HG03442 (cell line): ENCODE data around the gene MMRN1.
A peak's percentile ranks its signal among the peaks of the same experiment; 100 is the strongest.

Experiments
- ATAC-seq: cut with Tn5 transposase; IDR thresholded peaks from one replicate; pipeline ENCODE4 v1.9.1; 2021; ENCODE audit warnings: mild to moderate bottlenecking, moderate library complexity; ENCODE audit not compliant: unreplicated experiment

MMRN1 gene, protein sequence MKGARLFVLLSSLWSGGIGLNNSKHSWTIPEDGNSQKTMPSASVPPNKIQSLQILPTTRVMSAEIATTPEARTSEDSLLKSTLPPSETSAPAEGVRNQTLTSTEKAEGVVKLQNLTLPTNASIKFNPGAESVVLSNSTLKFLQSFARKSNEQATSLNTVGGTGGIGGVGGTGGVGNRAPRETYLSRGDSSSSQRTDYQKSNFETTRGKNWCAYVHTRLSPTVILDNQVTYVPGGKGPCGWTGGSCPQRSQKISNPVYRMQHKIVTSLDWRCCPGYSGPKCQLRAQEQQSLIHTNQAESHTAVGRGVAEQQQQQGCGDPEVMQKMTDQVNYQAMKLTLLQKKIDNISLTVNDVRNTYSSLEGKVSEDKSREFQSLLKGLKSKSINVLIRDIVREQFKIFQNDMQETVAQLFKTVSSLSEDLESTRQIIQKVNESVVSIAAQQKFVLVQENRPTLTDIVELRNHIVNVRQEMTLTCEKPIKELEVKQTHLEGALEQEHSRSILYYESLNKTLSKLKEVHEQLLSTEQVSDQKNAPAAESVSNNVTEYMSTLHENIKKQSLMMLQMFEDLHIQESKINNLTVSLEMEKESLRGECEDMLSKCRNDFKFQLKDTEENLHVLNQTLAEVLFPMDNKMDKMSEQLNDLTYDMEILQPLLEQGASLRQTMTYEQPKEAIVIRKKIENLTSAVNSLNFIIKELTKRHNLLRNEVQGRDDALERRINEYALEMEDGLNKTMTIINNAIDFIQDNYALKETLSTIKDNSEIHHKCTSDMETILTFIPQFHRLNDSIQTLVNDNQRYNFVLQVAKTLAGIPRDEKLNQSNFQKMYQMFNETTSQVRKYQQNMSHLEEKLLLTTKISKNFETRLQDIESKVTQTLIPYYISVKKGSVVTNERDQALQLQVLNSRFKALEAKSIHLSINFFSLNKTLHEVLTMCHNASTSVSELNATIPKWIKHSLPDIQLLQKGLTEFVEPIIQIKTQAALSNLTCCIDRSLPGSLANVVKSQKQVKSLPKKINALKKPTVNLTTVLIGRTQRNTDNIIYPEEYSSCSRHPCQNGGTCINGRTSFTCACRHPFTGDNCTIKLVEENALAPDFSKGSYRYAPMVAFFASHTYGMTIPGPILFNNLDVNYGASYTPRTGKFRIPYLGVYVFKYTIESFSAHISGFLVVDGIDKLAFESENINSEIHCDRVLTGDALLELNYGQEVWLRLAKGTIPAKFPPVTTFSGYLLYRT

DNA sequence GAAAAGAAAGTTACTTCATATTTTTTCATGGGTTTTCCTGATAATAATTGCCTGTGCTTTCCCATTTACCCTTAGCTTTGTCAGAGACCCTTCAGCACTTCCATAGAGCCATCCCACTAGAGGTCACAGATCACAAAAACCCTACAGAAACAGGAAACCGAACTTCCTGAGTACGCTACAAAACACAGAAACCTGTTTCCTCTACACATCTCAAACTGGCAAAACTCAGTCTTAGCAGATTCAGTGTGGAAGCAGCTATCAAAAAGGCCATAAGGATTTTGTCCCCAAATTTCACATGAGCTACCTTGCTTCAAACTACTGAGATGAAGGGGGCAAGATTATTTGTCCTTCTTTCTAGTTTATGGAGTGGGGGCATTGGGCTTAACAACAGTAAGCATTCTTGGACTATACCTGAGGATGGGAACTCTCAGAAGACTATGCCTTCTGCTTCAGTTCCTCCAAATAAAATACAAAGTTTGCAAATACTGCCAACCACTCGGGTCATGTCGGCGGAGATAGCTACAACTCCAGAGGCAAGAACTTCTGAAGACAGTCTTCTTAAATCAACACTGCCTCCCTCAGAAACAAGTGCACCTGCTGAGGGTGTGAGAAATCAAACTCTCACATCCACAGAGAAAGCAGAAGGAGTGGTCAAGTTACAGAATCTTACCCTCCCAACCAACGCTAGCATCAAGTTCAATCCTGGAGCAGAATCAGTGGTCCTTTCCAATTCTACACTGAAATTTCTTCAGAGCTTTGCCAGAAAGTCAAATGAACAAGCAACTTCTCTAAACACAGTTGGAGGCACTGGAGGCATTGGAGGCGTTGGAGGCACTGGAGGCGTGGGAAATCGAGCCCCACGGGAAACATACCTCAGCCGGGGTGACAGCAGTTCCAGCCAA lies at the start of gene MMRN1:
Gene MMRN1 (plus strand): TSS at position 206 of the 902 bp plus-strand sequence. CDS start 118 bp downstream, at position 324.
- peak; percentile 62 for ATAC-seq

DNA sequence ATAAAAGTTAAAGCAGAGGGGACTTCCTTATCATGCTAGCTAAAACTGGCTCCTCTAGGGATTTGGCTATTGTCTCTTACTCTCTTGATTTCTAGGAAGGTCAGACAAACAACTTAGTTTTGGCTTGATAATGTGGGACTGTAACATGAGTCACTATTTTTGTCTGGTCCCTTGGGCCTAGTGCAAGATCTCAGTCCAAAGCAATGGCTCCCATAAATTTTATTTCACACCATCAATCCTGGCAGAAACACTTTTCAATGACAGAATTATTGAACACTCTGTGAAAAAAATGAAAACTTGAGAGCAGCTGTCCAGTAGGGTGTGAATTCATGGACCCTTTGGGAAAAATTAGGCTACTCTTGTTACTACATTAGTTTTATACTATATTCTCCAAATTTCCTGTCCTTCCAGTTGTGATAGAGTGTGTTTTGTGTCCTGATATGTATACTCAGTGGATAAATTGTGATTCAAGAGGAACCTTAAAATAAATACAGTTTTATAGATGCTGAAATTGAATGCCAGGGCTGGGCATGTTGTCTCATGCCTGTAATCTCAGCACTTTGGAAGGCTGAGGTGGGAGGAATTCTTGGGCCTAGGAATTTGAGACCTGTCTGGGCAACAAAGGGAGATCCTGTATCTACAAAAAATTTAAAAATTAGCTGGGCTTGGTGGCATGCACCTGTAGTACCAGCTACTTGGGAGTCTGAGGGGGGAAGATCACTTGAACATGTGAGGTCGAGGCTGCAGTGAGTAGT lies 46.9 kb upstream of the MMRN1 start:
- no peak for ATAC-seq

DNA sequence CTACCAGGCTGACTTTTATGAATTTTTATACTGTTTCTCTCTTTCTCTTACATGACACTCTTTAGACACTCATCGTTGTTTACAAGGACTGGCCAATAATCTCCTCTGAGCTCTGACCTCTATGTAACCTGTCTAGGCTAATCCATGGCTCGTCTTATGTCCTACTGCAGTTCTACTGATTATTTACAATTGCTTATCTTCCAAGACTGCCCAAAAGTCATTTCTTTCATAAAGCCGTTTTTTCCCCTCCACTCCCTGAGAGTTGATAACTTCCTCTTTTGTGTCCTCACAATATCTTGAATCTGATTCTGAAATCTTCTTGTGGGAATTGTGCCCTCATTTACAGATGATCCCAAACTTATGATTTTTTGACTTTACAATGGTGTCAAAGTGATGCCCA lies 39.4 kb upstream of the MMRN1 start:
- ATAC-seq = no peak

DNA sequence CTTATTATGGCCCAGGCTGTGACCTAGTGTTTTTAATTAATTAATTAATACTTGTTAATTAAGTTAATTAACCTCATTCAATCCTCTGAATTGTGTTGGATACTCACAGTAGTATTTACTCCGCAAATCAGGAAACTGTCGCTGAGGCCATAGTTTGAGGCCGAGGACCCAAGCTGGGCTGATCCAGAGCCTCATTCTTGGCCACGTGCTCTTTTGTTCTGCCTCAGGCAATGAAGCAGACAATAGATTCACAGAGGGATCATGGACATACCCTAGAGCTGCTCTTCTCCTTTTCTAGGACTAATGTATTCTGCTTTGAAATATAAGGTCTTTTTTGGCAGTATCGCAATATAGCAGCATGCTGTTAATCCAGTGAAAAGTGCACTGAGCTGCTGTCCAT lies 33.7 kb upstream of the MMRN1 start:
- ATAC-seq = no peak

DNA sequence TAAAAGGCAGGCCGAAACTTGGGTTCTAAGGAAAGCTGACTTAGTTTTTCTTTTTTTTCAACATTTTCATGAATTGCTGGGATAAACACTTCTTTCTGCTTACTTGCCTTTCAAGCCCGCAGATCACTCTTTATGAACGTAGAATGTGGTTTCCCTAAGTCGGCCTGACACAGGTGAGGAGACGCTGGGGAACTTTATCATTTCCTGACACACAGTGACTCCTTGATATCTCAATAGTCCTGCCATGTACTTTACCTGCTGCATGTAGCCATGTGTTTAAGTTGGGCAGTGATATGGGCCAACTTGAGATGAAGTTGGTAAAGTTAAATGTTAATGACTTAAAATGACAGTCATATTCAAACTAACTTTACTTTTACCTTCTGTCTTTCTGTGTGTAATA lies 31.1 kb upstream of the MMRN1 start:
- no peak for ATAC-seq

DNA sequence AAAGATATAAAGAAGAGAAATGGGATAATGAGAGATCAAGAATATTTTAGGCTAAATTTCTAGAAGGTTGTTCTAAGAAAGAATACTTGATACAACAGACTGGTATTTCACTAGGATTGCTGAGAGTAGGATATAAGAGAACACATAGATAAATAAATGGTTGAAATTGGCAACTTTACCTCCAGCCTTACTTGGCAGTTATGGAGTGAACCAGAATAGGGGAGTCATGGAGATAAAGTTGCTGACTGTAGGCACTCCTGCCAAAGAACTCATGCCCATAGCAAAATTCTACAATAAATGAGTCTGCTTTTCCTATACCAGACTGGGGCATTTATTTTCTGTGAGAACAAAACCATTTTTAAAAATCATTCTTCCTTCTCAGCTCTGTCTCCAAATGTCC lies 26.4 kb upstream of the MMRN1 start:
- no peak for ATAC-seq

DNA sequence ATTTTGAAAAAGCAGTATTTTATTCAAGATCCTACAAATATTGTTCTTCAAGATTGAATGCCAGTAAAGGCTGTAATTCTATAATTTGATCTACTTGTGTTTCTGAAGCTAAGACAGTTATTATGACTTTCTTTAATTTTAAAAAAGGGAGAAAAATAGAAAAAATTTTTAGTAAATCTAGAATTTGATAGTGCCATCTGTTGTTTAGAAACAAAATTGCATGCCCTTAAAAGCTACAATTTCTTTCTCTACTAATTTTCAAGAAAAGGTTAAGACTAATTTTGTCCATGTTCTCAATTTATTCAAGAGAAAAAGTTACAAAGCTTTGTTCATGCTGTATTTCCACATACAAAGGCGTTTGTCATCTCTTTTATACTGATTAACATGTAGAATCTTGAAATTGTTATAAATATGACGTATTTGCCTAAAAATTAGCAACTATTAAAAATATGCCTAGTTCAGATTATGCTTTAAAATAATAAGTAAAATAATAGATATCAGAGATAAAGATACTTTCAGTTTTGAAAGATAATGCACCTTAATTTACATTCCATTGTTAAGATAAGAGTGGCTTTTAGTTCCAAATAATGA lies 25.6 kb upstream of the MMRN1 start:
- ATAC-seq = no peak

DNA sequence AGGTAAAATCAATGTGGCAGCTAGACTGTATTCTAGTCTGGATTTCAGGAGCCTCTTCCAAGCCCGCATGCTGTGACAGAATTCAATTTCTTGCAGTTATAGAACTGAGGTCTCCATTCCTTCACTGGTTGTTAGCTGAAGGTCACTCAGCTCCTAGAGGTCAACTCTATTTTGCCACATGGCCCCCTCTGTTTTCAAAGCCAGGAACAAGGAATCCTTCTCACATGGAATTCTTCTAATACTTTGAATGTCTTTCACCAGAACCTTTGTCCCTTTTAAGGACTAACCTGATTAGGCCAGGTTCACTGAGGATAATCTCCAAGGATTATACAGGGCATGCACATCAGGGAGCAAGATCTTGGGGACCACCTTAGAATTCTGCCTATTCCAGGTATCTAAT lies 23.4 kb upstream of the MMRN1 start:
- no peak for ATAC-seq

DNA sequence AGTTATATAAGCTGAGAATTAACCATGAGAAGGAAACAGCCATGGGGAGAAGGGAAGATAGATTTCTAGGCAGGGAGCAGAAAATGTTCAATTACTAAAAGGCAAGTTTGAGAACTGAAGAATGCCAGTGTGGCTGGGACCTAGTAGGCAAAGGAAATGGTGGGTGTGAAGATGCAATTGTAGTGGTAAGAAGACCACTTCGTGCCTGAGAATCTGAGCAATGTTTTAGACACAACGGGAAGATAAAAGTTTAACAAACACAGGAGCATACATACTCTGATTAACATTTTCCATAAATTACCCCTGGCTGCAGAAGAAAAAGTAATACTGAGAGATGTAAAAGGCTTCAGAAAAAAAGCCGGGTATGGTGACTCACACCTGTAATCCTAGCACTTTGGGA lies 18.1 kb upstream of the MMRN1 start:
- no peak for ATAC-seq

DNA sequence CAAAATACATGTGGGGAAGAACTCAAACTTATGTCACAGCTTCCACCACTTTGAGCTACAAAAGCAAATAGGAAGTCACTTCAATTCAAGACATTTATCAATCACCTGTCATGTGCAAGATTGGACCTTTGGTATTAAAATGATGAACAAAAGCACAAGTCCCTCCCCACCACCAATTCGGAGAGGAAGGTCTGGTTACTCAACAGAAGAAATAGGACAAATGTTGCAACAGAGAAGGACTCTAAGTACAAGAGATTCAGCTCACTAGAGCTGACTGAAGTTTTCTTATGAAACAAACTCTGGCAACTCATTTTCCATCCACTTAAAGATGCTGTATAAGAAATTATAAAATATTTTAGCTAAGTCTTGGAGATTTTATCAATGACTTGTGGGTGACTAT lies 16.0 kb upstream of the MMRN1 start:
- no peak for ATAC-seq

DNA sequence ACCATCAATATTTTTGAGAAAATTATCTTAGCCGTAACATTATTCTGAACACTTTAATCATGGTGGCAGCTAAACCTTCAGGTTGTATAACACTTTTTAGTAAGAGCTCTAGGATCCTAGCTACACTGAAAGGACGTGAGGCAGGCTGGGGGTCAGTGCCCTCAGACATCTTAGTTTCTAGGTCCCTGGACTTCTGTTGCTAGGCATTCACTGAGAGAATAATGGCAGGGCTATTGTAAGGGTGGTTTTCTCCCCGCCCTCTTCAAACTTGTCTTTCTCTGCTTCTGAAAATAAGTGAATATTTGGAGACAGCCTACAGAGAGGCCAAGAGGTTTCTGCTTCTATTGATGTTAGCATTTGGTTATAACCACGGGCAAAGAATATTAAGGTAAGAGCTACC lies 15.4 kb upstream of the MMRN1 start:
- ATAC-seq = no peak

DNA sequence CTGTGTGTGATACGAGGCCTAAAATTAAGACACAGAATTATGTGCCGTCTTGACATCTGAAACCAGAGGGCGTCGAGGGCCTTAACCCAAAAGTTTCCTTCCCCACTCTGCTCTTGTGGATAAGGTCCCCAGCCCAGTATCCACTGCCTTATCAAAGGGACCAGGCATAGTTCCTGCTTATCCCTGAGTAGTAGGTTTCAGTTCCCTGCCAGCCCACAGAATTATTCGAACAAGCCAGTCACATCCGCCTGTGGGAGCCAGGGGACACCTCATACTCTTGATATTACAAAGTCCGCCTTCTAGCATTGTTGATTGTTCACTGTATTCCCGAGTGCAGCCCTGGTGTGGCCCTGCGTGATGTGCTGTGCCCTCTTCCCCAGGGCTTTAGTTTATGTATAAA lies 5.4 kb upstream of the MMRN1 start:
- ATAC-seq = peak; percentile 68

DNA sequence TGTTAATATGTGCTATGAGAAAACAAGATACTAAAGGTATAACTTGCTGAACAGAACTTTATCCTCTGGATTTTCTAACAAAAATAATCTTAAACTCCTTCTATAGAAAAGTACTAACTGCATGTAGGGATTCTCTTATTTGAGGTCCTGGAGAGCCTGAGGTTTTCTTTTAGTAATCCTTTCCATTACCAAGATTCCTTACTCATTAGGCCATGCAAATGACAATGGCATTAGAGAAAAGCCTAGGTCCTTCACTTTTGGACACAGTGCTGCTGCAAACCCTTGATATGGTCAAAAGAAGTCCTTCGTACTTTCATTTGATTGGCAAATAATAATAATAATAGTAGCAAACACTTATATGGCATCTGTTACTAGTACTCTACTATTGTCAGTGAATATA lies 3.2 kb downstream of the MMRN1 start:
- ATAC-seq = no peak

DNA sequence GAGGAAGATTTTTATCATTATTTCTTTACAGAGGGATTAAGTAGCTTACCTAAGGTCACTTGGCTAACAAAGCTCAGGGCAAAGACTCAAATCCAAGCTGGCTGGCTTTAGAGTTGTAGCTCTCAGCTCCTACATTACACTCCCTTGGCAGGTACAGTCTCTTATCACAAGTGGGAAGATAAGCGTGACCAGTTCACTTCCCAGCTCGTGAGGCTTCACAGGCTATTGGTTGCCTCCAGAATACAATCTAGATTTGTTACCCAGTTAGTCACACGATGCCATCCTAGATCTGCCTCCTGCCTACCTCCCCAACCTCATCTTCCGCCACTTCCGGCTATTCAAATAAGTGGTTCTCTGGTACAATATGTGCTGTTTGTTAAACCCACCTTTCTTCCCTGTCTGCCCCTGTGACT lies 3.7 kb downstream of the MMRN1 start:
- peak; percentile 50 for ATAC-seq

DNA sequence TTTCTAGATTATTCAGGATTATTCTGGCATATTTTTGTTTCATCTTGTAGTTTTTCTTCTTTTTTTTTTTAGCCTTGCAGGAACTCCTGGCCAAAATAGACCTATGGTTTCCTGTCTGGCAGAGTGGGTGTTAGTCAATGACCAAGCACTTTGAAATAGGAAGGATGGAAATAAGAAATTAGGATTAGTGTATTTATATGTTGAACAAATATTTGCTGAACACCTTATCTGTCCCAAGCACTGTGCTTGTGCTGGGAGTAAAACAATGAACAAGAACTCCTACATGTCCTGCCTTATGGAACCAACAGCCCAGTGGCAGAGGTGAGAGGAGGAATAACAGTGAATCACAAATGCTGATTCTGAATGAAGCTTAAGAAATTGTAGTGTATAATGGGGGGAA lies 4.5 kb downstream of the MMRN1 start:
- ATAC-seq = no peak

DNA sequence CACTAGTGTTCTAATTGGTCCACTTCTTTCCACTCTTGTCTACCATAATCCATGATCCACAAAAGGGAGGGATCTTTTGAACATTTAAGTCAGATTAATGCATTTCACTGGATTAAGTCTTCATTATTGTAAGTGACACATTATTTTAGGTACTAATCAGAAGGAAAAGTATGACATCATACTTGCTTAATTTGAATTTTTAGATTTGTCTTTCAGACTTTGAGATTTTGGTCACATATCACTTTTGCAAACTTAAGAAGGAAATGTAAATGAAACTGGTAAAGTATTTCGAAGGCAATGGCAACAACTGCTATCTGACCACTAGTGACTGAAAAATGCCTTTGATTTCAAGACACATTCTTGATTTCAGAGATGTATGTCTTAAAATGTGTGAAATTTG lies 5.2 kb downstream of the MMRN1 start:
- ATAC-seq = no peak

DNA sequence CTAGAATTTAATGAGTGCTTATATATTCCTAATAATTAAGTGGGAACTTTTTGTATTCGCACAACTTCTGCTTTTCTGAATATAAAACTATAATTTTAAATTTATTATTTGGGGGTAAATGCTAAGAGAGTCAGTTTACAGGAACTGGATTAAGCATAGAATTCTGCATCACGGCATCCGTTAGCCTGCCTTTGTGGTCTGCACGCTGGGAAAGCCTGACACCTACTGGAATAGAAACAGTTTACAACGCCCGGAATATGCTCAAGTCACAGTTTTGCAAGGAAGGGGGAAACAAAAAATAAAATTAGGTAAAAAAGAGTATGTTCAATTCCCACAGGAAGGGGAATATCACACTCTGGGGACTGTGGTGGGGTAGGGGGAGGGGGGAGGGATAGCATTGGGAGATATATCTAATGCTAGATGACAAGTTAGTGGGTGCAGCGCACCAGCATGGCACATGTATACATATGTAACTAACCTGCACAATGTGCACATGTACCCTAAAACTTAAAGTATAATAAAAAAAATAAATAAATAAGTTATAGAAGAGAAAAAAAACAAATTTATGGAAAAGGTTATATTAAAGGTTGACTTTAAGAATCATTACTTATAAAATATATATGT lies 7.3 kb downstream of the MMRN1 start:
- peak; percentile 81 for ATAC-seq

DNA sequence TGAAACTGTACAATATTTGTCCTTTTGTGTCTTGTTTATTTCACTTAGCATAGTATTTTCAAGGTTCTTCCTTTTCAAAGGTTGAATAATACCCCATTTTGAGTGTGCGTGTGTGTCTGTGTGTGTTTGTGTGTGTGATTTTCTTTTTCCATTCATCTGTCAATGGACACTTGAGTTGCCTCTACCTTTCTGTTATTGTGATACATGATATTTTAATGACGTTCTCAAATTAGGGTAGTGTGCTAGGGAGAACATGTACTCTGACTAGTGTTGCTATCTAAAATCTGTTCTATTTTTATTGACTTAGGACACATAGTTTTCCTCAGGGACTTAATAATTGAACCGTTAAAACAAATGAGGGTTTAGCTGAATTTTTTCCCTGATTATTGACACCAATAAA lies 9.9 kb downstream of the MMRN1 start:
- ATAC-seq = no peak

DNA sequence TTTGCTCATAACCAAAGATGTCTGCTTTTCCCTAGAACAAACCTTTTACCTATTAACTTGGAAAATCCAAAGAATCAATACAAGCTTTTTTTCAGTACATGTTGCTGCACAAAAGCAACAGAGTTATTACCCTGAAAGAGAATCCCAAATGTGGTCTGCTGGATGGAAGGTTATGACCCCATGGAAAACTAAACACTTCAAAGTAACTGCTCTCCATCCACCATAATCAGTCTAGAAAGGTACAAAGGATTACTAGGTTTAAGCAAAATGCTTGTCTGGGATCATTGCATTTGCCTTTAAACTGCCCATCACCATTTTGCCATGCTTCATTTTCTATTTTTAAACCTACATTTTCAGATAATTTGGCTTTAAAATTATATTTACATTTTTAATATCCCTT lies 11.7 kb downstream of the MMRN1 start:
- ATAC-seq = no peak
